GM20000 (cell line): ENCODE results near the gene ZFX.

Experiments
- DNase-seq: peaks from one replicate; pipeline ENCODE4 v3.0.0; 2012; ENCODE audit warnings: low spot score
- CTCF ChIP-seq: IDR thresholded peaks from 2 replicates; pipeline ENCODE4 v1.5.1; 2012; ENCODE audit warnings: mild to moderate bottlenecking, control low read depth; ENCODE audit errors: extremely low read depth, missing control alignments

ZFX gene

DNA sequence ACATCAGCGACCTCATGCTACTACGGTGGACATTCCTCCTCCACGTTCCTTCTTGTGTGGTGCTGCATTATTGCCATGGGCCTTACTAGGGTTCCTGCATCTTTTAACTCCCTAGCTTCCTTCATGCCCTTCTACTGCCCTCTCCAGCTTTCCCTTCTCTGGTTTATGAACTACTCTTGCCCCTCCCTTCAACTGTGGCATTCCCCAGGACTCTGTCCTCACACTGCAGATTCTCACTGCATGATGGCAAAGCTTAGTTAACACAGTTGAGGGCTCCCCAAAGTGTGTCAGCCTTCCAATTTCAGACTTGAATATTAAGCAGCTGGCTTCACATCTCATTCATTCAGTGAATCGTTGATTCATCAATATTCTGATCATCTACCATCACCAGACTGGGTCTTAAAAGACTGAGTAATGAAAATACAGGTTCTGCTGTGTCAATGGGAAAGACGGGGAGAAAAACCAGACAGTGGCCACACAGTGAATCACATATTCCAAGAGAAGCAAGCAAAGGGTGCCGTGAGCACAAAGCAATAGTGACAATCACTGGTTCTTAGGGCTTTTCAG is 53.0 kb downstream of the ZFX start:
- TF ChIP-seq CTCF, result no peak
- no peak for DNase-seq

- no peak for TF ChIP-seq CTCF
- no peak for DNase-seq
Measured at GRCh38 chrX:24203072-24203808, 53.7 kb downstream of the ZFX start.

GRCh38 chrX:24204331-24204730 is 54.8 kb downstream of the ZFX start:
- no peak for TF ChIP-seq CTCF
- no peak for DNase-seq

GRCh38 chrX:24204958-24205357 is 55.4 kb downstream of the ZFX start:
- DNase-seq, result no peak
- TF ChIP-seq CTCF, result no peak

DNA sequence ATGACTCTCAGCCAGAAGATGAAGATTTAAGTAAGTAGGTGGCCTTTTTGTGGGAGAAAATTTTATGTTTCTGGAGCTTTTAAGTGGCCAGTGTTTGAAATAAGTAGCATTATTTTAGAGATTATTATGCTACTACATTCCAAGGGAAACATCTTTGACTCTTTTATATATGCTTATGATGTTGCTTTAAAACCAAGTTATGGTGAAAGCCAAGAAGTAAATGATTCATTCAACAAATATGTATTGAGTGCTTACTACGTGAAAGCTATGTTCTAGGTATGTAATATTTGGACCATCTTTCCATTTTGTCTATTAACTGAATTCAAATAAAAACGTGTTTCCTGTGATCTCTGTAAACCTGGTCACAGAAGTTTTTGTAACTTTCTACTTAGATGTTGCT is 58.3 kb downstream of the ZFX start:
- DNase-seq, result no peak

GRCh38 chrX:24208496-24209240 is 59.1 kb downstream of the ZFX start:
- TF ChIP-seq CTCF, result no peak
- DNase-seq, result no peak

More for the DNA sequence above, 58.3 kb downstream of the ZFX start:
- no peak for TF ChIP-seq CTCF

GRCh38 chrX:24210190-24210589 is 60.7 kb downstream of the ZFX start:
- no peak for DNase-seq
- TF ChIP-seq CTCF, result no peak
